ENCODE measurements around the gene KCNMB4.

- TF ChIP-seq CTCF (IDR thresholded peaks at IDR 0.05) (no peak), POLR2AphosphoS5 (IDR thresholded peaks at IDR 0.05) (no peak)
Measured at GRCh38 chr12:70364695-70365397, 1.2 kb upstream of the KCNMB4 start.
